ENCODE data around the gene FOXP1. TPM values are rescaled to one million over a fixed set of nuclear protein-coding genes. Genes with fewer than 3 reads are reported as not detected.
A peak's percentile ranks its signal among the peaks of the same experiment; 100 is the strongest.

The FOXP1 gene
- total RNA-seq, 1 donor from 2014 or later: 107 TPM

DNA sequence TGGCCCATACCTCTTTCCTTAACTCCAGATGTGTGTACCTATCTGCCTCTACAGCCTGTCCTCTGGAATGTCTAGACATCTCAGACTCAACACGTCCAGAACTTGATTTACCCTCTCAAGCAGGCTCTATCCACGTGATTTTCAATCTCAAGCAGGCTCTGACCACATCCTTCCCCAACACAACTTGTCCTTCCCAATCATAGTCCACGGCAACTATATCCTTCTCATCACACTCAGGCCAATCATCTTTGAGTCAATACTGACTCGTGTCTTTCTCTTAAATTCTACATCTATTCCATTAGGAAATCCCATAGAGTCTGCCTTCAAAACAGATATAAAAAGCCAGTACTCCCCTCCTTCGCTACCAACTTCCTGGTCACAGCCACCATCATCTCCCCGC lies 70.4 kb downstream of the FOXP1 start:
- no peak for FAIRE-seq
- H3K4me3 Mint-ChIP-seq (ENCODE audit: unreplicated experiment): no peak overlapping the region
- peaks cover 40% of the 10 kb centered on the region for H3K4me1 Mint-ChIP-seq (ENCODE audit: low read depth, unreplicated experiment)
- H3K4me2 ChIP-seq (ENCODE audit: low read length): no peak overlapping the region
- no peak overlapping the region for H3K27ac Mint-ChIP-seq (ENCODE audit: unreplicated experiment)
- no peaks in the 10 kb centered on the region for H3K9me3 ChIP-seq (ENCODE audit: insufficient read depth, low read depth, low read length)
- H3K79me2 ChIP-seq (ENCODE audit: insufficient read depth, low read length): peaks cover 69% of the 10 kb centered on the region
- H3K27me3 Mint-ChIP-seq (ENCODE audit: low read depth, unreplicated experiment): no peaks in the 10 kb centered on the region
- H3K9ac ChIP-seq (ENCODE audit: low read length): peak overlapping the region; percentile 51
- H3K4me1 ChIP-seq (ENCODE audit: insufficient read depth, low read length): peaks cover 80% of the 10 kb centered on the region
- H3K9me3 Mint-ChIP-seq (ENCODE audit: unreplicated experiment): no peaks in the 10 kb centered on the region
- no peak overlapping the region for H2AFZ ChIP-seq (ENCODE audit: low read depth, low read length)
- no peak for DNase-seq (ENCODE audit: low read depth)
- H3K4me3 ChIP-seq (ENCODE audit: insufficient read depth, low read depth, low read length): no peak overlapping the region
- peak overlapping the region; percentile 96 for H3K27ac ChIP-seq (ENCODE audit: low read depth, low read length)
- no peaks in the 10 kb centered on the region for H4K20me1 ChIP-seq (ENCODE audit: insufficient read depth, low read length)
- no peaks in the 10 kb centered on the region for H3K36me3 ChIP-seq (ENCODE audit: insufficient read depth, low read length)
- peaks cover 4% of the 10 kb centered on the region for H3K36me3 Mint-ChIP-seq (ENCODE audit: low read depth, unreplicated experiment)
- TF ChIP-seq EZH2 (IDR thresholded peaks at IDR 0.05; ENCODE audit: insufficient read depth, low read length): no peak
- TF ChIP-seq, protein P1, sequence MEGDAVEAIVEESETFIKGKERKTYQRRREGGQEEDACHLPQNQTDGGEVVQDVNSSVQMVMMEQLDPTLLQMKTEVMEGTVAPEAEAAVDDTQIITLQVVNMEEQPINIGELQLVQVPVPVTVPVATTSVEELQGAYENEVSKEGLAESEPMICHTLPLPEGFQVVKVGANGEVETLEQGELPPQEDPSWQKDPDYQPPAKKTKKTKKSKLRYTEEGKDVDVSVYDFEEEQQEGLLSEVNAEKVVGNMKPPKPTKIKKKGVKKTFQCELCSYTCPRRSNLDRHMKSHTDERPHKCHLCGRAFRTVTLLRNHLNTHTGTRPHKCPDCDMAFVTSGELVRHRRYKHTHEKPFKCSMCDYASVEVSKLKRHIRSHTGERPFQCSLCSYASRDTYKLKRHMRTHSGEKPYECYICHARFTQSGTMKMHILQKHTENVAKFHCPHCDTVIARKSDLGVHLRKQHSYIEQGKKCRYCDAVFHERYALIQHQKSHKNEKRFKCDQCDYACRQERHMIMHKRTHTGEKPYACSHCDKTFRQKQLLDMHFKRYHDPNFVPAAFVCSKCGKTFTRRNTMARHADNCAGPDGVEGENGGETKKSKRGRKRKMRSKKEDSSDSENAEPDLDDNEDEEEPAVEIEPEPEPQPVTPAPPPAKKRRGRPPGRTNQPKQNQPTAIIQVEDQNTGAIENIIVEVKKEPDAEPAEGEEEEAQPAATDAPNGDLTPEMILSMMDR (IDR thresholded peaks at IDR 0.05; ENCODE audit: insufficient read depth, low read depth, low read length): no peak
- H3K27me3 ChIP-seq (ENCODE audit: insufficient read depth, low read length): no peaks in the 10 kb centered on the region

GRCh38 chr3:71512544-71512943 lies 71.0 kb downstream of the FOXP1 start:
- no peaks in the 10 kb centered on the region for H4K20me1 ChIP-seq (ENCODE audit: insufficient read depth, low read length)
- no peak for FAIRE-seq
- H3K9me3 Mint-ChIP-seq (ENCODE audit: unreplicated experiment): no peaks in the 10 kb centered on the region
- H3K9ac ChIP-seq (ENCODE audit: low read length): peak overlapping the region; percentile 51
- no peak overlapping the region for H3K4me3 Mint-ChIP-seq (ENCODE audit: unreplicated experiment)
- TF ChIP-seq EZH2 (IDR thresholded peaks at IDR 0.05; ENCODE audit: insufficient read depth, low read length): no peak
- TF ChIP-seq, protein P1 (IDR thresholded peaks at IDR 0.05; ENCODE audit: insufficient read depth, low read depth, low read length): no peak
- no peaks in the 10 kb centered on the region for H3K9me3 ChIP-seq (ENCODE audit: insufficient read depth, low read depth, low read length)
- H3K27ac ChIP-seq (ENCODE audit: low read depth, low read length): peak overlapping the region; percentile 96
- H3K4me1 ChIP-seq (ENCODE audit: insufficient read depth, low read length): peaks cover 75% of the 10 kb centered on the region
- H2AFZ ChIP-seq (ENCODE audit: low read depth, low read length): no peak overlapping the region
- H3K36me3 Mint-ChIP-seq (ENCODE audit: low read depth, unreplicated experiment): peaks cover 4% of the 10 kb centered on the region
- H3K27me3 Mint-ChIP-seq (ENCODE audit: low read depth, unreplicated experiment): no peaks in the 10 kb centered on the region
- H3K27ac Mint-ChIP-seq (ENCODE audit: unreplicated experiment): no peak overlapping the region
- no peak overlapping the region for H3K4me3 ChIP-seq (ENCODE audit: insufficient read depth, low read depth, low read length)
- no peak overlapping the region for H3K4me2 ChIP-seq (ENCODE audit: low read length)
- no peak for DNase-seq (ENCODE audit: low read depth)
- peaks cover 38% of the 10 kb centered on the region for H3K4me1 Mint-ChIP-seq (ENCODE audit: low read depth, unreplicated experiment)
- no peaks in the 10 kb centered on the region for H3K27me3 ChIP-seq (ENCODE audit: insufficient read depth, low read length)
- peaks cover 74% of the 10 kb centered on the region for H3K79me2 ChIP-seq (ENCODE audit: insufficient read depth, low read length)
- H3K36me3 ChIP-seq (ENCODE audit: insufficient read depth, low read length): no peaks in the 10 kb centered on the region

DNA sequence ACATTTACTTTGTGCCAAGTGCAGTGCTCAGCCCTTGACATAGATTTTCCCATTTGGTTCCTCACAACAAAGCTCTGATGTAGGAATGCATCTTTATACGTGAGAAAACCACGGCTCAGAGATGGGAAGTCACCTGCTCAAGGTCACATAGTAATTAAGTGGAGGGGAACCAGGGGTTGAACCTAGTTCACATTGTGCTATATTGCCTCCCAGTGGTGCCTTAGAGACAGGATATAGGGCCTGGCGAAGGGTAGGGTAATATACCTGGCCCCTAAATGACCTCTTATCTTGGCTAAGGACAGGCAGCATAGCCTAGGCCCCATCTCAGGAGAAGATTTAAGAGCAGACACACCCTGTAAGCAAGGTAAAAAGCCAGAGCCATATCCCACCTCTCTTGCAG lies 71.5 kb downstream of the FOXP1 start:
- peaks cover 7% of the 10 kb centered on the region for H3K36me3 Mint-ChIP-seq (ENCODE audit: low read depth, unreplicated experiment)
- peak overlapping the region; percentile 24 for H3K4me2 ChIP-seq (ENCODE audit: low read length)
- peak overlapping the region; percentile 51 for H3K9ac ChIP-seq (ENCODE audit: low read length)
- peak overlapping the region; percentile 96 for H3K27ac ChIP-seq (ENCODE audit: low read depth, low read length)
- no peaks in the 10 kb centered on the region for H3K9me3 ChIP-seq (ENCODE audit: insufficient read depth, low read depth, low read length)
- no peaks in the 10 kb centered on the region for H4K20me1 ChIP-seq (ENCODE audit: insufficient read depth, low read length)
- H3K4me1 ChIP-seq (ENCODE audit: insufficient read depth, low read length): peaks cover 70% of the 10 kb centered on the region
- H3K79me2 ChIP-seq (ENCODE audit: insufficient read depth, low read length): peaks cover 78% of the 10 kb centered on the region
- H2AFZ ChIP-seq (ENCODE audit: low read depth, low read length): no peak overlapping the region
- TF ChIP-seq, protein P1 (IDR thresholded peaks at IDR 0.05; ENCODE audit: insufficient read depth, low read depth, low read length): no peak
- TF ChIP-seq EZH2 (IDR thresholded peaks at IDR 0.05; ENCODE audit: insufficient read depth, low read length): no peak
- no peaks in the 10 kb centered on the region for H3K36me3 ChIP-seq (ENCODE audit: insufficient read depth, low read length)
- no peak overlapping the region for H3K27ac Mint-ChIP-seq (ENCODE audit: unreplicated experiment)
- peaks cover 35% of the 10 kb centered on the region for H3K4me1 Mint-ChIP-seq (ENCODE audit: low read depth, unreplicated experiment)
- no peaks in the 10 kb centered on the region for H3K27me3 Mint-ChIP-seq (ENCODE audit: low read depth, unreplicated experiment)
- DNase-seq (ENCODE audit: low read depth) (no peak), FAIRE-seq (no peak)
- no peaks in the 10 kb centered on the region for H3K27me3 ChIP-seq (ENCODE audit: insufficient read depth, low read length)
- no peak overlapping the region for H3K4me3 ChIP-seq (ENCODE audit: insufficient read depth, low read depth, low read length)
- H3K4me3 Mint-ChIP-seq (ENCODE audit: unreplicated experiment): no peak overlapping the region
- no peaks in the 10 kb centered on the region for H3K9me3 Mint-ChIP-seq (ENCODE audit: unreplicated experiment)

All from astrocyte (in vitro differentiated cells and primary cell).